ENCODE results near the gene AKIRIN1.
A peak's percentile ranks its signal among the peaks of the same experiment; 100 is the strongest.
"Not testable (repeated sequence)": the region's sequence is repeated elsewhere in the genome, so short reads cannot be mapped to it uniquely, and the experiment has no call there.

Gene AKIRIN1

DNA sequence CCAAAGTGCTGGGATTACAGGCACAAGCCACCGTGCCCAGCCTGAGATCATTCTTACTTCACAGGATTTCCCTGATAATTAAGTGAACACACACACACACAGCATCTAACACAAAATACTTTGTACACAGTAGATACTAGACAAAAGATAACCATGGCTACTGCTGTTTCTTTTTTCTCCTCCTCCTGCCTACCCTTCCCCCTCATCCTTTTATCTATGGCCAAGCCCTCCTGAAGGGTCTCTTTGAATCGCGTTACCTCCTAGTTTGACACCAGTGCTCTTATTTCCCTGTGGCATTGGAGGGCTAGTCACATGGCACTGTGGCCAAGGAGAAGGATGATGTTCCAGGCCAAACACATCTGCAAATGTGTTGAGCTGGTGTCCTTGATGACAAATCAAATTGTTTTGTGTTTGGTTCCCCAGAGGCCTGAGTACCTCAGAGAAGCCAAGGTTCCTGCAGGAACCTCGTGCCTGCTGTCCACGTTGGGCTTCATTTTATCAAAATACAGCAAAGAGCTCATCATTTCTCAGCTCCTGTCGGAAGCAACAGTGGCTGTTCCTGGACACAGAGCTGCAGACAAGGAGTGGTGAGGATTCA lies 55.6 kb downstream of the AKIRIN1 start:
- Histone ChIP-seq H3K36me3 (ENCODE audit: control insufficient read depth, insufficient read depth, low read length) (peaks cover 17% of the 10 kb centered on the region), H3K4me1 (ENCODE audit: control insufficient read depth, insufficient read depth, low read length) (no peaks in the 10 kb centered on the region), H3K4me3 (ENCODE audit: low read depth, low read length) (no peak overlapping the region), H3K9me3 (ENCODE audit: control insufficient read depth, insufficient read depth, low read length) (no peaks in the 10 kb centered on the region), H3K27ac (ENCODE audit: low read depth, low read length) (no peak overlapping the region), H3K27me3 (ENCODE audit: control insufficient read depth, insufficient read depth, low read length) (no peaks in the 10 kb centered on the region), H3K9ac (ENCODE audit: low read depth, low read length) (no peak overlapping the region)

DNA sequence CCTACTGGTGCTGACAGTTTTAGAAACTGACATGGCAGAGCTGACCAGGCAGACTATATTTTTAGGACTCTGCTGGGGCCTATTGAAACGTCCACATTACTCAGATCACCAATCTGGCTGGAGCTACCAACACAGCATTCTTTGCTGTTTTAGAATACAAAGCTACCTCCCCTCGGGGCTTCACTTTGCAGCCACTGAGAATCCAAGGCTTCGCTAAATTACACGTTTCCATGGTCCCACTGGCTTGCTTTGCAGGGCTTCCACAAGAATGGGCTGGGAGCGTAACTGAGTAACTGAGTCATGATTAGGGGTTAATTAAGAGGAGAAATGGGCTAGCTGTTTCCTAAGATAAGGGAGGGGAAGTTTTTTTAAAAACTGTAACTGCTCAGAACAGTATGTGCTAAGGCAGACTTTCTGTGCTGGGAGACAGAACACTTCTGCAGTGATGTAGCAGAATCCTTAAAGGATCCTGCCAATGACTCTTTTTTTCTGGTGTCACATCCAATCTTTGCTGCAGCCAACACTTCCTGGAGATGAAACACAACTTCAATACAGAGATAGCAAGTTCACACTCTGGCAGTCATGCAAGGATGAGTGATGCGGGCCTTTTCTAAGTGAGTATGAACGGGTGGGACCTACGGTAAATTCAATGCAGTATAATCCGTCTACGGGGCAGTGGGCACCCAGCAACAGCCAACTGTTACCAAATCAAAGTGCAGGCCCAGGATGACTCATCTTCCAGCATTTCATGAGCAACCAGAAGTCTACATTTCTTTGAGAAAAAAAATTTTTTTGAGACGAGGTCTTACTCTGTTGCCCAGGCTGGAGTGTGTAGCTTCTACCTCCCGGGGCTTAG lies 56.5 kb downstream of the AKIRIN1 start:
- H3K9me3 ChIP-seq (ENCODE audit: control insufficient read depth, insufficient read depth, low read length), result no peaks in the 10 kb centered on the region
- H3K36me3 ChIP-seq (ENCODE audit: control insufficient read depth, insufficient read depth, low read length), result peaks cover 12% of the 10 kb centered on the region
- no peaks in the 10 kb centered on the region for H3K27me3 ChIP-seq (ENCODE audit: control insufficient read depth, insufficient read depth, low read length)
- no peak overlapping the region for H3K9ac ChIP-seq (ENCODE audit: low read depth, low read length)
- no peak overlapping the region for H3K27ac ChIP-seq (ENCODE audit: low read depth, low read length)
- H3K4me3 ChIP-seq (ENCODE audit: low read depth, low read length), result no peak overlapping the region
- H3K4me1 ChIP-seq (ENCODE audit: control insufficient read depth, insufficient read depth, low read length), result peaks cover 6% of the 10 kb centered on the region

DNA sequence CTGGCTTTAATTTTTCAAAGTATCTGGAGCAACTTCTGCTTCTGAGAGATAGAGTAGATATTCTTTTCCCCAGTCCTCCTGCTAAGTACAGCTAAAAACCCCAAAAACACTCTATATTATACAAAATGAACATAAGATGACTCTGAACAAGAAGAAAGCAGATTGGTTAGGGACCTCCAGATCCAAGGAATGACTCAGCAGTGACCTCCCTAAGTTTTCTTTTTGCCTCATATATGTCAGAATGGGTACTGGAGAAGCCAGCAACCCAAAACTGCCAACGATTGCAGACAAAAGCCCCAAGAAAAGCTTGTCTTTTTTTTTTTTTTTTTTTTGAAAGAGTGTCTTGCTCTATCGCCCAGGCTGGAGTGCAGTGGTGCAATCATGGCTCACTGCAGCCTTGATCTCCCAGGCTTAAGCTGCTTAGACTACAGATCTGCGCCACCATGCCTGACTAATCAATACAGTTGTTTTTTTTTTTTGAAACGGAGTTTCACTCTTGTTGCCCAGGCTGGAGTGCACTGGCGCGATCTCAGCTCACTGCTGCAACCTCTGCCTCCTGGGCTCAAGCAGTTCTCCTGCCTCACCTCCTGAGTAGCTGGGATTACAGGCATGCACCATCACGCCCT lies 57.8 kb downstream of the AKIRIN1 start:
- H3K36me3 ChIP-seq (ENCODE audit: control insufficient read depth, insufficient read depth, low read length), result peaks cover 8% of the 10 kb centered on the region; the same call in 1 of the 2 replicates
- peaks cover 6% of the 10 kb centered on the region for H3K4me1 ChIP-seq (ENCODE audit: control insufficient read depth, insufficient read depth, low read length)
- H3K27ac ChIP-seq (ENCODE audit: low read depth, low read length), result no peak overlapping the region
- H3K9ac ChIP-seq (ENCODE audit: low read depth, low read length), result no peak overlapping the region
- H3K27me3 ChIP-seq (ENCODE audit: control insufficient read depth, insufficient read depth, low read length), result no peaks in the 10 kb centered on the region
- no peak overlapping the region for H3K4me3 ChIP-seq (ENCODE audit: low read depth, low read length)
- H3K9me3 ChIP-seq (ENCODE audit: control insufficient read depth, insufficient read depth, low read length), result no peaks in the 10 kb centered on the region

DNA sequence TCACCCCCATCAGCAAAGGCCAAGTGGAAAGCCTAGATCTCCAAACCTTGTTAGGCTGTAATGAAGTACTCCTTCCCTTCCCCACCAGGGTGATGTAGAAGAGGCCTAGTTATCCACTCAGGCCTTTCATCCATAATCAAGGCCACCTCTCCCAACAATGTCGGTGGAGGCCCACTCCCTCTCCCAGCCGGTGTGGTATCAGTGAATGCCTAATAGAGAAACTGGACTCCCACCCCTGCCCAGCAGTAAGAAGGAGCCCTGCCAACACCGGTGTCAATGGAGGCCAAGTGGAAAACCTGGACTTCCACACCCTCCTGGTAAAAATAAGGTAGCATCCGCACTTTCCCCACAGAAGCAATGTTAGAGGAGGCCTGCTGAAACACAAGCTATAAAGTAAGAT lies 58.9 kb downstream of the AKIRIN1 start:
- no peak overlapping the region for H3K27ac ChIP-seq (ENCODE audit: low read depth, low read length)
- H3K27me3 ChIP-seq (ENCODE audit: control insufficient read depth, insufficient read depth, low read length), result no peaks in the 10 kb centered on the region
- H3K4me3 ChIP-seq (ENCODE audit: low read depth, low read length), result no peak overlapping the region
- H3K4me1 ChIP-seq (ENCODE audit: control insufficient read depth, insufficient read depth, low read length), result peaks cover 6% of the 10 kb centered on the region
- no peaks in the 10 kb centered on the region for H3K9me3 ChIP-seq (ENCODE audit: control insufficient read depth, insufficient read depth, low read length)
- H3K9ac ChIP-seq (ENCODE audit: low read depth, low read length), result no peak overlapping the region
- peaks cover 8% of the 10 kb centered on the region; the same call in 1 of the 2 replicates for H3K36me3 ChIP-seq (ENCODE audit: control insufficient read depth, insufficient read depth, low read length)

GRCh38 chr1:39051193-39051850 lies 60.2 kb downstream of the AKIRIN1 start:
- not testable (repeated sequence) for H3K4me3 ChIP-seq (ENCODE audit: low read depth, low read length); H3K36me3 ChIP-seq (ENCODE audit: control insufficient read depth, insufficient read depth, low read length); H3K9me3 ChIP-seq (ENCODE audit: control insufficient read depth, insufficient read depth, low read length); H3K4me1 ChIP-seq (ENCODE audit: control insufficient read depth, insufficient read depth, low read length); H3K27me3 ChIP-seq (ENCODE audit: control insufficient read depth, insufficient read depth, low read length); H3K9ac ChIP-seq (ENCODE audit: low read depth, low read length); H3K27ac ChIP-seq (ENCODE audit: low read depth, low read length)

DNA sequence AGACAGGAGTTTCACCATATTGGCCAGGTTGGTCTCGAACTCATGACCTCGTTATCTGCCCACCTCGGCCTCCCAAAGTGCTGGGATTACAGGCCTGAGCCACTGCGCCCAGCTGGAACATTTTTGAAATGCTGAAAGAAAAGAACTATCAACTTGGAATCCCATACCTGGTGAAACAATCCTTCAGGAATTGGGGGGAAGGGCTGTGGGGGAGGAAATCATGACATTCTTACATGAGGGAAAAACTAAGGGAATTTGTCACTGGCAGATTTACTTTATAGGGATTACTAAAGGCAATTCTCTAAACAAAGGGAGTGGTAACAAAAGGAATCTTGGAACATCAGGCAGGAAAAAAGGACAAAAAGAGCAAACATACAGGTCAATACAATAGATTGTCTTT lies 60.9 kb downstream of the AKIRIN1 start:
- peaks cover 8% of the 10 kb centered on the region; the same call in 1 of the 2 replicates for H3K36me3 ChIP-seq (ENCODE audit: control insufficient read depth, insufficient read depth, low read length)
- H3K4me1 ChIP-seq (ENCODE audit: control insufficient read depth, insufficient read depth, low read length), result peaks cover 6% of the 10 kb centered on the region
- H3K9me3 ChIP-seq (ENCODE audit: control insufficient read depth, insufficient read depth, low read length), result no peaks in the 10 kb centered on the region
- no peak overlapping the region for H3K4me3 ChIP-seq (ENCODE audit: low read depth, low read length)
- no peaks in the 10 kb centered on the region for H3K27me3 ChIP-seq (ENCODE audit: control insufficient read depth, insufficient read depth, low read length)
- peak overlapping the region; percentile 45 for H3K27ac ChIP-seq (ENCODE audit: low read depth, low read length)
- no peak overlapping the region for H3K9ac ChIP-seq (ENCODE audit: low read depth, low read length)

- not testable (repeated sequence) for H3K27ac ChIP-seq (ENCODE audit: low read depth, low read length); H3K4me3 ChIP-seq (ENCODE audit: low read depth, low read length); H3K4me1 ChIP-seq (ENCODE audit: control insufficient read depth, insufficient read depth, low read length); H3K36me3 ChIP-seq (ENCODE audit: control insufficient read depth, insufficient read depth, low read length); H3K9me3 ChIP-seq (ENCODE audit: control insufficient read depth, insufficient read depth, low read length); H3K9ac ChIP-seq (ENCODE audit: low read depth, low read length); H3K27me3 ChIP-seq (ENCODE audit: control insufficient read depth, insufficient read depth, low read length)
Observed at GRCh38 chr1:39055213-39055710, 64.2 kb downstream of the AKIRIN1 start.
